ENCODE results near the gene NPFFR1.

DNA sequence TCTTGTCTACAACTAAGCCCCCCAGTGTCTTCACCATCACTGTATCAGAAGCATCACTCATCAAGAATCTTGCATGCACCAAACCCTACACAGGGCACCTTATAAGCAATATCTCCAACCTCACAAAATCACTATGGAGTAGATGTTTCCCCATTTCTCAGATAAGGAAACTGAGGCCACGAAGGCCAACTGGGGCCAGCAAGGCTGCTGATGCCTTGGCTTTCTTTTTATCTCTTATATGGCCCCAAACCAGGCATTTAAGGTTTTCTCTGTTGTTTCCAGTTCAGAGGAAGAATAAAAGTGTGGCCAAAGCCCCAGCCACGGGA lies 47.3 kb upstream of the NPFFR1 start:
- TF ChIP-seq POLR2AphosphoS5 (IDR thresholded peaks at IDR 0.05; ENCODE audit: low read depth, low read length): no peak
- TF ChIP-seq POLR2A (IDR thresholded peaks at IDR 0.05; ENCODE audit: low read depth, low read length): no peak
- TF ChIP-seq TAF1 (IDR thresholded peaks at IDR 0.05; ENCODE audit: low read depth, low read length): no peak
- TF ChIP-seq SPI1 (IDR thresholded peaks at IDR 0.05; ENCODE audit: low read depth, low read length): no peak
- TF ChIP-seq POU2F2 (IDR thresholded peaks at IDR 0.05; ENCODE audit: low read depth, low read length): no peak

All from GM12891 (cell line).